WERI-Rb-1 (cell line): ENCODE results near the gene MBD5.
"Not testable (repeated sequence)": the region's sequence is repeated elsewhere in the genome, so short reads cannot be mapped to it uniquely, and the experiment has no call there.

Experiments
- DNase-seq: peaks from one replicate; pipeline ENCODE4 v3.0.0-alpha.2; 2020
- H3K27ac ChIP-seq: fragments of 250-450 bp; sonication (Bioruptor Pico); 2 replicates; pipeline ENCODE4 v1.5.1; 2020; ENCODE audit warnings: mild to moderate bottlenecking, moderate library complexity
- H3K27me3 ChIP-seq: fragments of 250-450 bp; sonication (Bioruptor Pico); 2 replicates; pipeline ENCODE4 v1.5.1; 2021; ENCODE audit warnings: mild to moderate bottlenecking, low read depth, moderate library complexity; ENCODE audit not compliant: insufficient read depth, severe bottlenecking
- H3K36me3 ChIP-seq: fragments of 250-450 bp; sonication (Bioruptor Pico); 2 replicates; pipeline ENCODE4 v1.5.1; 2020; ENCODE audit warnings: mild to moderate bottlenecking, moderate library complexity
- H3K4me3 ChIP-seq: 2 replicates; pipeline ENCODE4 v1.5.1; 2011; ENCODE audit warnings: low read depth, mild to moderate bottlenecking, control low read depth, low read length
- H3K9me3 ChIP-seq: fragments of 250-450 bp; sonication (Bioruptor Pico); 2 replicates; pipeline ENCODE4 v1.5.1; 2021; ENCODE audit warnings: mild to moderate bottlenecking, moderate library complexity; ENCODE audit not compliant: severe bottlenecking
- CTCF ChIP-seq: IDR thresholded peaks from 2 replicates; pipeline ENCODE4 v1.5.1; 2011; ENCODE audit warnings: low read depth, mild to moderate bottlenecking, control low read depth, inconsistent platforms, low read length

Gene MBD5

GRCh38 chr2:148540022-148540421, 519.1 kb downstream of the MBD5 start:
- no peaks in the 10 kb centered on the region for H3K27me3 ChIP-seq
- H3K4me3 ChIP-seq = no peak overlapping the region
- H3K36me3 ChIP-seq = no peaks in the 10 kb centered on the region
- no peak for TF ChIP-seq CTCF
- H3K27ac ChIP-seq = no peak overlapping the region
- no peaks in the 10 kb centered on the region for H3K9me3 ChIP-seq
- DNase-seq = no peak

- no peaks in the 10 kb centered on the region for H3K36me3 ChIP-seq
- no peak for DNase-seq
- H3K9me3 ChIP-seq = no peaks in the 10 kb centered on the region
- H3K27ac ChIP-seq = no peak overlapping the region
- H3K4me3 ChIP-seq = no peak overlapping the region
- H3K27me3 ChIP-seq = no peaks in the 10 kb centered on the region
- no peak for TF ChIP-seq CTCF
Measured at GRCh38 chr2:148541792-148542191, 520.9 kb downstream of the MBD5 start.

GRCh38 chr2:148542614-148543013, 521.7 kb downstream of the MBD5 start:
- no peak for TF ChIP-seq CTCF
- H3K36me3 ChIP-seq = no peaks in the 10 kb centered on the region
- no peaks in the 10 kb centered on the region for H3K27me3 ChIP-seq
- DNase-seq = no peak
- H3K27ac ChIP-seq = no peak overlapping the region
- no peaks in the 10 kb centered on the region for H3K9me3 ChIP-seq
- no peak overlapping the region for H3K4me3 ChIP-seq

GRCh38 chr2:148543088-148543540, 522.2 kb downstream of the MBD5 start:
- not testable (repeated sequence) for H3K9me3 ChIP-seq, H3K27me3 ChIP-seq, DNase-seq, H3K4me3 ChIP-seq, H3K27ac ChIP-seq, H3K36me3 ChIP-seq

GRCh38 chr2:148545390-148546256, 524.7 kb downstream of the MBD5 start:
- Histone ChIP-seq H3K9me3 (no peaks in the 10 kb centered on the region), H3K27me3 (no peaks in the 10 kb centered on the region), H3K36me3 (no peaks in the 10 kb centered on the region), H3K27ac (no peak overlapping the region), H3K4me3 (no peak overlapping the region)
- no peak for DNase-seq
- no peak for TF ChIP-seq CTCF

GRCh38 chr2:148546270-148546669, 525.4 kb downstream of the MBD5 start:
- Histone ChIP-seq H3K4me3 (no peak overlapping the region), H3K36me3 (no peaks in the 10 kb centered on the region), H3K27me3 (no peaks in the 10 kb centered on the region), H3K27ac (no peak overlapping the region), H3K9me3 (no peaks in the 10 kb centered on the region)
- no peak for TF ChIP-seq CTCF
- DNase-seq = no peak
